HS-27A (cell line): ENCODE data around the gene NPDC1.

Source experiments
- DNase-seq: peaks from one replicate; pipeline ENCODE4 v3.0.0-alpha.2; 2012; ENCODE audit warnings: low read depth, missing footprints

NPDC1 gene

GRCh38 chr9:137025517-137025966 lies 20.4 kb downstream of the NPDC1 start:
- no peak for DNase-seq

- no peak for DNase-seq
Measured at GRCh38 chr9:137023583-137023991, 22.4 kb downstream of the NPDC1 start.

DNA sequence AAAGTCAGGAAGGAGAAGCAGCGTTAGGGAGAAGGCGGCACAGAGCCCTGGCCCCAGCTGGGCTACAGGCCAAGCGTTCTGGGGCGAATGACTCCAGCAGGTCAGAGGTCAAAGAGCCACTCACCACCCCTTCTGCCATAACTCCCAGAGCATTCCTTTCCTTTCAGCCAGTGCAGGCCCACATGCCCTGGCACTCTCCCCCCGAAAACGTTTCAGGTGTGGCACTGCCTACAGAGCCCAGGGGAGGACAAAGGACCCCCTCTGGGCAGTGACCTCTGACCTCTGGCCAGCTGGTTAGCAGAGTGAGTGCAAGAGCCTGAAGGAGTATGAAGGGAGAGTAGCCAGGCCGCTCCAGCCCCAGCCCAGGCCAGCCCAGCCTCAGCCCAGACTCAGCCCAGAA lies 22.8 kb downstream of the NPDC1 start:
- no peak for DNase-seq

GRCh38 chr9:137022662-137023008 lies 23.3 kb downstream of the NPDC1 start:
- no peak for DNase-seq

DNA sequence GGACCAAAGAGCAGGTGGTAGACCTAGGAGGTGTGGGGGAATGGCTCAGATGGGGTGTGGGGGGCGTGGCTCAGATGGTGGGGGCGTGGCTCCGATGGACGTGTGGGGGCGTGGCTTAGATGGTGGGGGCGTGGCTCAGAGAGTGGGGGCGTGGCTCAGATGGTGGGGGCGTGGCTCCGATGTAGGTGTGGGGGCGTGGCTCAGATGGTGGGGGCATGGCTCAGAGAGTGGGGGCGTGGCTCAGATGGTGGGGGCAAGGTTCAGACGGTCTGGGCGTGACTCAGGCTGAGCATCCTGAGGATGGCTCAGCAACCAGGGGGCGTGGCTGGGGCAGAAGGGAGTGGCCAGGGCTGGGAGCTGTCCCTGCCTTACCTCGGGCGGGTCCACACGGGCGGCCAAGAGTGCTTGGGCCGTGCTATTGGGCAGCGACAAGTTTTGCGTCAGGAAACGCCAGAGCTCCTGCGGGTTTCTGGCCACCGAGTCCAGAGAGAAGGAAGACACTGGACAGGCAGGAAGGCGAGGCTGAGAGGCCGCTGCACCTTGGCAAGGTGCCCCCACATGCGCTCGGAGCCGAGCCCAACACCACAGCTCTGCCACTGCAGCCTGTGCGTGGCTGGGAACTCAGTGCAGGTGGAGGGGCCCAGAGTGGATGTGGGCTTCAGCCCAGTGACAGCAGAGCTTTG lies 23.9 kb downstream of the NPDC1 start:
- no peak for DNase-seq

DNA sequence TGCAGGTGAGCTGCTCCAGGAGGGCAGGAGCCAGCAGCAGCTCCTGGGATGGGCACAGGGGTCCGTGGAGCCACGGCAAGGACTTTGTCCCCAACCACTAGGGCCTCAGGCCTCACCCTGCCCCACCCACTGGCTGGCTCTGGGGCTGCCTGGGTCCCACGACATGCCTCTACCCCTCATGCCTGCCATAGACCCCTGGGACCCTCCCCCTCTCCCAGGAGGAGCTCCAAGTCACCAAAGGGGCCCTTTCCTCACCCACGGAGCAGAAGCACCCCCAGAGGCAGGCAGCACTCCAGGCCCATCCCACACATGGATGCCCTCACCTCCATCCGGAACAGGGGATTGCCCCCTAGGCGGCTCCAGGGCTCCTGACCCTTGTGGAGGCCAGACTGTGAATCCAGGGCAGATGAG lies 24.4 kb downstream of the NPDC1 start:
- DNase-seq, result no peak

DNA sequence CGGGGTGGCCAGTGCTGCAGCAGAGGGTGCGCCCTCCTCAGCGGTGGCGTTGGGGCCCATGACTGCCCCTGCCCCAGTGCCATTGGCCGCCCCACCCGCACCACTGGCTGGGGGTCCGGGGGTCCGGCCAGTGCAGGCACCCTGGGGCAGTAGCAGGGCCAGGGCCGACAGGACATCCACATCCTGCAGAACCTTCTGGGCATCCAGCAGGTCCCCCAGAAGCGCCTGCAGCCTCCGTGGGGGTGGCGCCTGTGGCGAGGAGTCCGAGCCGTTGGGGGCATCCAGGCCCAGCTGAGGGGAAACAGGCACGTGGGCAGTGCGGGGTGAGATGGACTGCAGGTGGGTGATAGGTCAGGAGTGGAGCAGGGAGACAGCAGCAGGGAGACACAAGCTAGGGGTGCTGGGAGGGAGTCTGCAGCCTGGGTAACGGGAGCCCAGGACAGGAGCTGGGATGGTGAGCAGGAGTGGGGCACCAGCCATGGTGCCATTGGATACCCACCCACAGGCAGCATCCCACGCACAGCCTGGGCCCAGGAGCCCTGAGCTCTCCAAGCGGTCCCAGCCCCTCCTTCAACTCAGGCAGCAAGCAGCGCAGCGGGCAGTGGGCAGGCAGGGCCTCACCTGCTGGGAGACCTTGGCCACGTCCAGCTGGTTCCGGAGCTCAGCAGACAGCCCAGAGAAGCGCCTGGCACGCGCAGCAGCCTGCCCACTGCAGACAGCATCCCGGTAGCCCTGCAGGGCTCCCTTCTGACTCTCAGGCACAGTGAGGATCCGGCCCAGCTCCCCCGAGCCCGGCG lies 25.0 kb downstream of the NPDC1 start:
- DNase-seq, result no peak

DNA sequence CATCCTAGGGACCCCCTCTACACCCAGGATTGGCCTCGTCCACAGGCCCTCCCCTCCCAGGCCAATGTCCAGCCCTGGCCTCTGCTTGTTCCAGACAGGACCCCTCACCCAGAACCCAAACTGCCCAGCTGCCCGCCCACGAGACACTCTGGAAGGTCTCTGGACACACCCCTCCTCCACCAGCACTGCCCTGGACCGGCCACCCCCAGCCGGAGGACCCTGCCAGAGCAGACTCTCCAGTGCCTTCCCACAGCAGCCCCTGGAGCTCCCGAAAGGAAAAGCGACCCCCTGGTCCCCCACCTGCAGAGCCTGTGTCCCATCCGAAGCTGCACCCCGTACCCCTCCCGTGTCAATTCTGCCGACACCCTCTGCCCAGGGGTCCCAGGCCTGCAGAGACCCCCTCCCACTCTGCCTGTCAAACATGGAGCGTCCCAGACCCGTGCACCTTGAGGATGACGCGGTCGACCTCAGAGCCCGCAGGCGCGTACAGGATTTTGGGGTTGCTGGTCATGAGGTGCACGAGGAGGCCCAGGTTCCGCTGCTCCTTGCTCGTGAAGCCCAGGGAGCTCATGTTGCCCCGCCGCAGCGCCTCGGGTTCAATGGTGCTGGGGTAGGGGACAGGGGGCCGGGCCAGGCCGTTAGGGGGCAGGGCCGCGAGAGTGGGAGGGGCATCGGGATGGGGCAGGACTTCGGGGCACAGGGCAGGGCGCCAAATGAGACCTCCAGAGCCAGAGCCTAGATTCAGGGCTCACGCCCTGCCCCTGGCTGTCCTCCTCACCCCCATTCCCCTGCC lies 25.9 kb downstream of the NPDC1 start:
- DNase-seq, result no peak

- no peak for DNase-seq
Measured at GRCh38 chr9:137018761-137019559, 27.0 kb downstream of the NPDC1 start.

- DNase-seq, result no peak
Measured at GRCh38 chr9:137017791-137018497, 28.0 kb downstream of the NPDC1 start.

DNA sequence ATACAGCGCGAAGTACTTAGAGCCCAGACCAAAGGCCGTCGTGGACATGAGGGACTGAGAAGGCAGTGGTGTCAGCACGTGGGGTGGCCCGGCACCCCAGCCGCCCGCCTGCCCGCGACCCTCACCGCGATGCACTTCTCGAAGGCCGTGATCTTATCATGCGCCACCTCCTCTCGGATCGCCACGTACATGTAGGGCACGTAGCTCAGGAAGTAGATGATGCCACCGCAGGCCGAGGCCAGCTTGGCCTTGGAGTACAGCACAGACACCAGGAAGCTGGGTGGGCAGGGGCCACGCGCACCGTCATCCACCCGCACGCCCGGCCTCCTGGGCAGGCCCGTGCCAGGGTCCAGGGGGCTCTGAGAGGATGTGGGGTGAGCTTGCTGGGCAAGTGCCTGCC lies 28.9 kb downstream of the NPDC1 start:
- DNase-seq, result no peak

DNA sequence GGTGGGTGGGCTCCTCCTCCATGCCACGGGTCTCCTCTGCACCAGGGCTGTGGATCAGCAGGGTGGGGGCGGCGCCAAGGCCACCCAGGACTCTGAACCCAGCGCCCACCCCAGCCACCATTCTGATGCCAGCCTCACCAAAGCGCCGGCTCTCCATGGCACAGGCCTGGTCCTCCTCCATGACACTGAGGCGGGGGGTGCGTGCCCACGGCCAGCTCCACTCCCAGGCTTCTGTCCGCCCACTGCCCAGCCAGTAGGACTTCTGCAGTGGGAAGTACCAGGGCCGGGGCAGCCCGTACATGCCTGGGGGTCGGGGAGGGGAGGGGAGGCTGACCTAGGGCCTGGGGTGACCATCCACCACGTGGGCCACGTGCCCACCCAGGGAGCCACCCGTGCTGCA lies 29.5 kb downstream of the NPDC1 start:
- DNase-seq, result no peak

GRCh38 chr9:137015976-137016375 lies 30.0 kb downstream of the NPDC1 start:
- DNase-seq, result no peak

DNA sequence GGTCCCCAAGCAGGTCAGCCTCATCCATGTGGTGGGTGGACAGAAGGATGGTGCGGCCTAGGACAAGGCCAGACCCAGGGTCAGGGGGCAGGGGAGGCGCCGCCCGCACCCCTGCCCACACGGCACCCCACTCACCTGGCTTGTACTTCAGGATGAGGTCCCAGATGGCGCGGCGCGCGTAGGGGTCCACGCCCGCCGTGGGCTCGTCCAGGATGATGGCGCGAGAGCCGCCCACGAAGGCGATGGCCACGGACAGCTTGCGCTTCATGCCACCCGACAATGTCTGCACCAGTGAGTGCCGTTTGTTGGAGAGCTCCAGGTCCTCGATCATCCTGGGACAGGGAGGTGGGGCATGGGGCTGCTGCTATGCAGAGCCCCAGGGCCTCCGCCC lies 30.4 kb downstream of the NPDC1 start:
- DNase-seq, result no peak

DNA sequence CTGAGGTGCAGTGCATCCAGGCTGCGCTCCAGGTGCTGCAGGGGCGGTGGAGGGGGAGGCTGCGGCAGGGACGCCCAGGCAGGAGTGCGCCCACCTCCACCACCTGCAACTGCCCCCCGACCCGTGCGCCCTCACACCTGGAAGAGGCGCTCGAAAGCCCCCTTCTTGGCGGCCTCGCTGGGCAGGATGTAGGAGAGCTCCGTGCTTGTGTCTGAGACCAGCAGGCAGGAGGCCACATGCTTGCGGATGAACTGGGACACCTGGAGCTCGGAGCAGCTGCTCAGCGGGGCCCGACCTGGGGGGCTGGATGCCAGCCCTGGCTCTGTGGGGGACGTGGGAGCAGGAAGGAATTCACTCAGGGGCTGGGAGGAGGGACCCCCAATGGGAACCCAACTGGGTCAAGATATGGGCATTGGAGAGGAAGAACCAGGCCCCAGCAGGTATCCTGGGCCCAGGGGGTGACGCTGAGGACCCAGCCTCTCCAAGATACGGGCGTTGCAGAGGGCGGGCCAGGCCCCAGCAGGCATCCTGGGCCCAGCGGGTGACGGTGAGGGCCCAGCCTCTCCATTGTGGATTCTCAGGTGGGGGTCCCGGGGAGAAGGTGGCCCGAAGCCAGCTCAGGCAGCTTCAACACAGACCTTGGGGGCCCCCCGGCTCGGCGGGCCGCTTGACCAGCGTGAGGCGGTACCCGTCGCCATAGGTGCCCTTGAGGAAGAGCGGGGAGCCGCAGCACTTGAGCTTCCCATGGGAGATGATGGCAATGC lies 31.0 kb downstream of the NPDC1 start:
- DNase-seq, result no peak

- DNase-seq, result no peak
Measured at GRCh38 chr9:137014166-137014565, 31.8 kb downstream of the NPDC1 start.

- no peak for DNase-seq
Measured at GRCh38 chr9:137013571-137013940, 32.4 kb downstream of the NPDC1 start.

DNA sequence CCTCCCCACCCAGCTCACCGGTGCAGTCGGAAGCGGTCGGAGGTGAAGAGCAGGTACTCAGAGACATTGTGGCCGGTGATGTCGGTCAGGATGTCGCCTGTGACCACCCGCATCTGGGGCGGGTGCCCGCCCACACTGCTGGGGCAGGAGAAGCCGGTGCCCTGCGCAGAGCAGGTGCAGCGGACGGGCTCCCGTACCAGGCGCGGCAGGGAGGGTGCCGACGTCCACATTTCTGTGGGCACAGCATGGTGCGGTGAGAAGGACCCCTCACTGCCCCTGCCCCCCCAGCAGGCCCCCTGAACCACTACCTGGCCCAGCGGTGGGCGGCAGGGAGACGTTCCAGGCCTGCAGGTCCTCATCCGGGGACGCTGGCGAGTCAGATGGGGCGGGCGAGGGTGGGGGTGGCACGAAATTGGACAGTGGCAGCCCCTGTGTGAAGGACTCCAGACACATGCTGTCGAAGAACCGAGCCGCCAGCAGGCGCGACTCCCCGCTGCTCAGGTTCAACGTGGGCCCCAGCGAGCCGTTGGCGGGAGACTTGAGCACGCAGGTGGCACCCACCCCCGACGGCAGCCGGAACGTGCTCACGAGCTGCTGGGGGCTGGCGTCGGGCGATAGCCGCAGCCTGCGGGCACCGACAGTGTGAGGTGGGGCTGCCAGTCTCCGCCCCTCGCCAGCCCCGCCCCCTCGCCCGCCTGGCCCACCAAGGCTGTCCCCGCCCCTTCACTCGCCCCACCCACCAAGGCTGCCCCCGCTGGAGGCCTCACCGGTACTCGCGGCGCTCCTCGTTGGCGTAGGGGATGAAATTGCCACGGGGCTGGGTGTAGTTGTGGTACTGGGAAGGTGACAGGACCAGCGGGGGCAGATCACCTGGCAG lies 33.0 kb downstream of the NPDC1 start:
- no peak for DNase-seq

DNA sequence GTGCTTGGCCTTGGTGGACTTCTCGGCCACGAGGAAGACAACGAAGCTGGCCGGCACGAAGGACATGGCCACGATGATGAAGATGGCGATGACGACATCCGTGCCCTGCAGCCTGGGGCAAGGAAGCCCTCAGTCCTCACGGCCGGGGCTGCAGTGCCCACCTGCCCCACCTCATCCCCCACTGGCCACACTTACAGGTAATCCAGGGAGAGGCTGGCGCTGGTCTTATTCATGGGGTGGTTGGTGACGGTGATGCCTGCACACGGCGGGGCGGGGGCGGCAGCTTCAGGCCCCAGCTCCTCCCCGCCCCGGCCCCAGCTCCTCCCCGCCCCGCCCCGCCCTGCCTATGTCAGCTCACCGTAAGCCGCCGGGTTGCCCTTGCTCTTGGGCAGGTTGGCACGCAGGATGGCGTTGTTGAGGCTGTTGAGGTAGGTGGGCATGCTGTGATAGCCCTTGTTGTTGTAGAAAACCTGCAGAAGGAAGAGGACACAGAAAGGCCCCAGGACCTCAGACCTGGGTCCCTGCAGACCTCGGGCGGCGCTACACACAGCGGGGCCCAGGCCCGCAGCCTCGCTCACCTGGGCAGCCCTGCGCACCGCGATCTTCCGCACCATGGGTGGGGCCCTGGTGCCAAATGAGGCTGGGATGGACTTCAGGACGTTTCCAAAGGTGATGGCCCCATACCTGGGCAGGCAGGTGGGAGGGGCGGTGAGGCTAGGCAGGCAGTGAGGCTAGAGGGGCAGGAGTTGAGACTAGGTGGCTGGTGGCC lies 33.9 kb downstream of the NPDC1 start:
- DNase-seq, result no peak
